WTC11 (cell line): Measurements from ENCODE around the gene HEPACAM. TPM values are rescaled to one million over a fixed set of nuclear protein-coding genes. Genes with fewer than 3 reads are reported as not detected.

ENCODE experiments used
- ATAC-seq: fragments of 200-7000 bp; cut with Tn5 transposase; 2 replicates; pipeline ENCODE4 v1.10.0; 2021; ENCODE audit warnings: mild to moderate bottlenecking, moderate library complexity
- CTCF ChIA-PET: fragments of 300-600 bp; sonication (Branson Sonifier 250); formaldehyde crosslinking; loops from one replicate; lab custom pipeline; 2021; ENCODE audit warnings: antibody characterized with exemption; lab: Charles Lee
- POLR2A ChIA-PET: fragments of 350-600 bp; sonication (Branson Sonifier 250); formaldehyde crosslinking; loops from one replicate; lab custom pipeline; 2021; ENCODE audit warnings: antibody characterized with exemption; lab: Charles Lee
- DNase-seq: peaks from one replicate; pipeline ENCODE4 v3.0.0; 2021; ENCODE audit warnings: low spot score
- H3K27ac Mint-ChIP-seq: 2 replicates; pipeline ENCODE4 v1.8.0; 2021; ENCODE audit warnings: mixed read lengths
- H3K27me3 Mint-ChIP-seq: 2 replicates; pipeline ENCODE4 v1.8.0; 2021; ENCODE audit warnings: low read depth, mild to moderate bottlenecking, moderate library complexity, mixed read lengths
- H3K36me3 Mint-ChIP-seq: 2 replicates; pipeline ENCODE4 v1.8.0; 2021; ENCODE audit warnings: mixed read lengths
- H3K4me1 Mint-ChIP-seq: 2 replicates; pipeline ENCODE4 v1.8.0; 2022; ENCODE audit warnings: mixed read lengths
- H3K4me3 Mint-ChIP-seq: 2 replicates; pipeline ENCODE4 v1.8.0; 2021; ENCODE audit warnings: mild to moderate bottlenecking, moderate library complexity, mixed read lengths
- H3K9me3 Mint-ChIP-seq: 2 replicates; pipeline ENCODE4 v1.8.0; 2021; ENCODE audit warnings: mixed read lengths
- AFF4 ChIP-seq: sonication (generic); formaldehyde crosslinking; IDR thresholded peaks from 2 replicates; pipeline ENCODE4 v1.8.1; 2023; ENCODE audit warnings: mild to moderate bottlenecking, missing genetic modification reagents, borderline replicate concordance
- ARID4B ChIP-seq: sonication (generic); formaldehyde crosslinking; IDR thresholded peaks from 2 replicates; pipeline ENCODE4 v1.8.0; 2023; ENCODE audit warnings: missing genetic modification reagents, mild to moderate bottlenecking, borderline replicate concordance
- CDX4 ChIP-seq: fragments of 250-450 bp; sonication (Bioruptor Pico); IDR thresholded peaks from 2 replicates; pipeline ENCODE4 v1.9.0; 2021; ENCODE audit warnings: moderate library complexity, mild to moderate bottlenecking, inconsistent platforms, borderline replicate concordance
- FOXP4 ChIP-seq: sonication (generic); formaldehyde crosslinking; IDR thresholded peaks from 2 replicates; pipeline ENCODE4 v1.8.0; 2022; ENCODE audit warnings: mild to moderate bottlenecking, missing genetic modification reagents
- HMGA2 ChIP-seq: fragments of 250-450 bp; sonication (Bioruptor Pico); IDR thresholded peaks from 2 replicates; pipeline ENCODE4 v1.4.0; 2021; ENCODE audit warnings: mild to moderate bottlenecking, moderate library complexity
- PRRX2 ChIP-seq: fragments of 250-450 bp; sonication (Bioruptor Pico); IDR thresholded peaks from 2 replicates; pipeline ENCODE4 v1.8.0; 2021; ENCODE audit warnings: mild to moderate bottlenecking
- TEAD4 ChIP-seq: sonication (generic); formaldehyde crosslinking; IDR thresholded peaks from 2 replicates; pipeline ENCODE4 v1.8.0; 2022; ENCODE audit warnings: mild to moderate bottlenecking, missing genetic modification reagents
- ZNF263 ChIP-seq: sonication (generic); formaldehyde crosslinking; IDR thresholded peaks from 2 replicates; pipeline ENCODE4 v1.8.1; 2022; ENCODE audit warnings: low read depth, mild to moderate bottlenecking, moderate library complexity, missing genetic modification reagents
- ZNF281 ChIP-seq: sonication (generic); formaldehyde crosslinking; IDR thresholded peaks from 2 replicates; pipeline ENCODE4 v1.8.0; 2023; ENCODE audit warnings: mild to moderate bottlenecking, missing genetic modification reagents
- ZNF423 ChIP-seq: fragments of 250-450 bp; sonication (Bioruptor Pico); IDR thresholded peaks from 2 replicates; pipeline ENCODE4 v2.1.2; 2022; ENCODE audit warnings: mild to moderate bottlenecking, moderate library complexity
- ZNF671 ChIP-seq: fragments of 250-450 bp; sonication (Bioruptor Pico); IDR thresholded peaks from 2 replicates; pipeline ENCODE4 v1.8.0; 2021; ENCODE audit warnings: mild to moderate bottlenecking
- total RNA-seq: library from RNA; stranded (reverse); gene quantifications from 3 replicates; pipeline ENCODE4 v1.2.3, GENCODE V29; 2021

HEPACAM gene
- total RNA-seq, 1 experiment from 2014 or later: not detected

GRCh38 chr11:124887667-124888013 lies 48.2 kb downstream of the HEPACAM start:
- CTCF ChIA-PET: interaction anchor here (0.6 to 3.4 kb wide), 2 partner anchors 11 to 1468 kb away, joined by 3 to 20 read pairs; partner anchors contain the start of gene ST3GAL4
- Mint-ChIP-seq H3K36me3 (no peaks in the 10 kb centered on the region), H3K4me3 (no peak overlapping the region)

GRCh38 chr11:124886978-124887666 lies 48.7 kb downstream of the HEPACAM start:
- H3K27ac Mint-ChIP-seq: no peak overlapping the region
- H3K36me3 Mint-ChIP-seq: no peaks in the 10 kb centered on the region
- DNase-seq (no peak), ATAC-seq (no peak)
- H3K9me3 Mint-ChIP-seq: no peaks in the 10 kb centered on the region
- CTCF ChIA-PET: interaction anchor here (0.6 to 3.4 kb wide), 4 partner anchors 11 to 1468 kb away, joined by 3 to 20 read pairs (median 4); partner anchors contain the start of gene ST3GAL4
- H3K27me3 Mint-ChIP-seq: peaks cover 40% of the 10 kb centered on the region
- H3K4me1 Mint-ChIP-seq: peaks cover 12% of the 10 kb centered on the region; the same call in 1 of the 2 replicates
- H3K4me3 Mint-ChIP-seq: no peak overlapping the region
- POLR2A ChIA-PET: no interaction called here
- TF ChIP-seq CDX4 (CRISPR knock-in tag): no peak
- no peak for TF ChIP-seq ZNF423 (CRISPR knock-in tag)
- no peak for TF ChIP-seq HMGA2
- TF ChIP-seq PRRX2: no peak
- TF ChIP-seq ZNF263 (CRISPR knock-in tag): no peak
- no peak for TF ChIP-seq ZNF281 (CRISPR knock-in tag)
- no peak for TF ChIP-seq AFF4 (CRISPR knock-in tag)
- no peak for TF ChIP-seq FOXP4 (CRISPR knock-in tag)
- TF ChIP-seq ZNF671 (CRISPR knock-in tag): no peak
- no peak for TF ChIP-seq ARID4B

More at GRCh38 chr11:124887667-124888013, 48.2 kb downstream of the HEPACAM start:
- H3K27ac Mint-ChIP-seq: no peak overlapping the region
- POLR2A ChIA-PET: no interaction called here
- no peak for DNase-seq
- no peaks in the 10 kb centered on the region for H3K9me3 Mint-ChIP-seq
- no peak for TF ChIP-seq TEAD4 (CRISPR knock-in tag)
- H3K27me3 Mint-ChIP-seq: peaks cover 43% of the 10 kb centered on the region
- no peak for ATAC-seq
- peaks cover 12% of the 10 kb centered on the region; the same call in 1 of the 2 replicates for H3K4me1 Mint-ChIP-seq
